H1 (cell line): ENCODE measurements around the gene DKK3. TPM values are rescaled to one million over a fixed set of nuclear protein-coding genes. Genes with fewer than 3 reads are reported as not detected.

ENCODE experiments used
- CTCF ChIA-PET: fragments of 300-600 bp; sonication (Branson Sonifier 250); formaldehyde crosslinking; loops from one replicate; lab custom pipeline; 2021; ENCODE audit not compliant: partially characterized antibody; lab: Charles Lee
- POLR2A ChIA-PET: fragments of 300-600 bp; sonication (Branson Sonifier 250); formaldehyde crosslinking; loops from one replicate; lab custom pipeline; 2021; ENCODE audit warnings: inconsistent platforms; ENCODE audit not compliant: partially characterized antibody; lab: Charles Lee
- DNase-seq, 2 experiments: peaks; one replicate each; pipeline versions ENCODE4 v3.0.0 to v3.0.0-alpha.2; 2010 to 2022; ENCODE audit warnings: low spot score in 2 of 2, low read depth in 1 of 2, mixed read lengths in 1 of 2
- FAIRE-seq: peaks from 2 replicates; lab custom pipeline; 2011; peaks lifted over from hg19 to GRCh38; lab: Jason Lieb, UNC
- H2AFZ ChIP-seq: 2 replicates; pipeline ENCODE4 v1.8.1; 2012; ENCODE audit warnings: low read length, inconsistent platforms
- H2AK5ac ChIP-seq: 2 replicates; pipeline ENCODE4 v1.6.1; 2013; ENCODE audit warnings: low read depth, low read length
- H2BK120ac ChIP-seq: replicated peaks from 2 replicates; pipeline ENCODE3; 2013; ENCODE audit warnings: low read depth, low read length, inconsistent platforms
- H2BK12ac ChIP-seq: 2 replicates; pipeline ENCODE4 v1.6.1; 2013; ENCODE audit warnings: low read depth, low read length
- H2BK15ac ChIP-seq: 2 replicates; pipeline ENCODE4 v1.6.1; 2013; ENCODE audit warnings: low read length
- H2BK20ac ChIP-seq: 2 replicates; pipeline ENCODE4 v1.6.1; 2013; ENCODE audit warnings: low read length
- H2BK5ac ChIP-seq: 2 replicates; pipeline ENCODE4 v1.6.1; 2013; ENCODE audit warnings: low read depth, low read length
- H3K14ac ChIP-seq: 2 replicates; pipeline ENCODE4 v1.6.1; 2013; ENCODE audit warnings: inconsistent platforms; ENCODE audit not compliant: insufficient read length
- H3K18ac ChIP-seq: 2 replicates; pipeline ENCODE4 v1.6.1; 2013; ENCODE audit warnings: low read length; ENCODE audit errors: extremely low read depth
- H3K23ac ChIP-seq: 2 replicates; pipeline ENCODE4 v1.6.1; 2013; ENCODE audit warnings: inconsistent platforms; ENCODE audit not compliant: insufficient read length
- H3K23me2 ChIP-seq: 2 replicates; pipeline ENCODE4 v1.6.1; 2013; ENCODE audit warnings: low read depth, low read length
- H3K27ac ChIP-seq: 2 replicates; pipeline ENCODE4 v1.6.1; 2011; ENCODE audit warnings: low read depth, low read length, inconsistent platforms
- H3K27me3 ChIP-seq, 4 experiments: replicated peaks in 1 of 4; 1 replicate in 1 of 4; 2 replicates in 3 of 4; pipeline versions ENCODE4 v1.6.1 to v1.8.1; 2011 to 2013; ENCODE audit warnings: low read length in 3 of 4, mild to moderate bottlenecking in 3 of 4, inconsistent platforms in 2 of 4, mixed read lengths in 2 of 4, moderate library complexity in 1 of 4; ENCODE audit not compliant: control insufficient read depth in 3 of 4, insufficient read depth in 3 of 4; ENCODE audit errors: extremely low read depth in 1 of 4
- H3K36me3 ChIP-seq, 4 experiments: 2 replicates each; pipeline versions ENCODE4 v1.6.1 to v1.8.1; 2011 to 2013; ENCODE audit warnings: mild to moderate bottlenecking in 4 of 4, low read length in 3 of 4, moderate library complexity in 2 of 4, control low read depth in 1 of 4, inconsistent platforms in 1 of 4; ENCODE audit not compliant: insufficient read depth in 4 of 4, control insufficient read depth in 2 of 4
- H3K4ac ChIP-seq: replicated peaks from 2 replicates; pipeline ENCODE3; 2013; ENCODE audit warnings: low read length, low read depth, mixed read lengths, inconsistent platforms; ENCODE audit not compliant: insufficient read length
- H3K4me1 ChIP-seq, 4 experiments: replicated peaks in 1 of 4; 1 replicate in 1 of 4; 2 replicates in 3 of 4; pipeline versions ENCODE4 v1.6.1 to v1.8.1; 2011 to 2013; ENCODE audit warnings: low read length in 3 of 4, inconsistent platforms in 2 of 4, mixed read lengths in 1 of 4; ENCODE audit not compliant: insufficient read depth in 4 of 4, control insufficient read depth in 3 of 4
- H3K4me2 ChIP-seq, 2 experiments: 2 replicates each; pipeline versions ENCODE4 v1.6.1 to v1.8.1; 2011 to 2013; ENCODE audit warnings: low read depth in 2 of 2, low read length in 2 of 2, control low read depth in 1 of 2, inconsistent platforms in 1 of 2, mild to moderate bottlenecking in 1 of 2; ENCODE audit not compliant: insufficient read depth in 1 of 2
- H3K4me3 ChIP-seq, 4 experiments: fragments of 200-600, 300-600 bp in 1 of 4; sonication (generic), shearing (Covaris generic), sonication (Bioruptor Twin) in 1 of 4; 2 replicates each; pipeline versions ENCODE4 v1.5.1 to v1.8.1; 2011 to 2016; ENCODE audit warnings: low read length in 4 of 4, low read depth in 3 of 4, control low read depth in 2 of 4, inconsistent platforms in 2 of 4, mild to moderate bottlenecking in 2 of 4, mixed read lengths in 1 of 4, moderate library complexity in 1 of 4; ENCODE audit not compliant: insufficient read depth in 2 of 4; ENCODE audit errors: extremely low read depth in 1 of 4
- H3K56ac ChIP-seq: replicated peaks from 2 replicates; pipeline ENCODE3; 2013; ENCODE audit warnings: low read depth, mild to moderate bottlenecking, mixed read lengths, low read length, inconsistent platforms; ENCODE audit not compliant: insufficient read length
- H3K79me1 ChIP-seq: 2 replicates; pipeline ENCODE4 v1.6.1; 2013; ENCODE audit warnings: low read depth, low read length, control low read depth
- H3K79me2 ChIP-seq, 2 experiments: 2 replicates each; pipeline versions ENCODE4 v1.6.1 to v1.8.1; 2012 to 2013; ENCODE audit warnings: low read length in 2 of 2, mild to moderate bottlenecking in 2 of 2, inconsistent platforms in 1 of 2; ENCODE audit not compliant: insufficient read depth in 2 of 2, control insufficient read depth in 1 of 2
- H3K9ac ChIP-seq, 4 experiments: replicated peaks in 1 of 4; 1 replicate in 1 of 4; 2 replicates in 3 of 4; pipeline versions ENCODE4 v1.6.1 to v1.8.1; 2011 to 2013; ENCODE audit warnings: low read depth in 3 of 4, low read length in 3 of 4, control low read depth in 2 of 4, mild to moderate bottlenecking in 2 of 4, moderate library complexity in 2 of 4, inconsistent platforms in 1 of 4; ENCODE audit errors: extremely low read depth in 1 of 4
- H3K9me3 ChIP-seq, 2 experiments: 2 replicates each; pipeline versions ENCODE4 v1.6.1 to v1.8.1; 2012 to 2013; ENCODE audit warnings: mild to moderate bottlenecking in 2 of 2, moderate library complexity in 2 of 2, control low read depth in 1 of 2, inconsistent platforms in 1 of 2, low read depth in 1 of 2, low read length in 1 of 2, mixed read lengths in 1 of 2; ENCODE audit not compliant: insufficient read depth in 2 of 2
- H4K20me1 ChIP-seq, 2 experiments: replicated peaks in 1 of 2; 2 replicates each; pipeline versions ENCODE3 to v1.8.1; 2011 to 2013; ENCODE audit warnings: inconsistent platforms in 2 of 2, low read length in 2 of 2, mild to moderate bottlenecking in 1 of 2; ENCODE audit not compliant: insufficient read depth in 2 of 2, control insufficient read depth in 1 of 2
- H4K5ac ChIP-seq: 2 replicates; pipeline ENCODE4 v1.6.1; 2013; ENCODE audit warnings: low read length, low read depth, mixed read lengths, inconsistent platforms; ENCODE audit not compliant: insufficient read length
- H4K8ac ChIP-seq: 2 replicates; pipeline ENCODE4 v1.8.0; 2013; ENCODE audit warnings: mild to moderate bottlenecking, moderate library complexity, low read length, inconsistent platforms; ENCODE audit not compliant: insufficient read depth; ENCODE audit errors: extremely low read depth
- H4K91ac ChIP-seq: replicated peaks from 2 replicates; pipeline ENCODE3; 2013; ENCODE audit warnings: low read length, mixed read lengths, inconsistent platforms; ENCODE audit not compliant: insufficient read length
- GABPA ChIP-seq: IDR thresholded peaks from 2 replicates; pipeline ENCODE4 v1.6.1; 2011; ENCODE audit warnings: mild to moderate bottlenecking, low read length, moderate library complexity, borderline replicate concordance; ENCODE audit not compliant: insufficient read depth
- GTF2F1 ChIP-seq: IDR thresholded peaks from 2 replicates; pipeline ENCODE4 v1.6.1; 2012; ENCODE audit warnings: low read depth, low read length, improper control_type of control experiment, borderline replicate concordance
- HDAC2 ChIP-seq, 2 experiments: fragments of 300-600 bp in 1 of 2; sonication (generic) in 1 of 2; IDR thresholded peaks; 2 replicates each; pipeline ENCODE4 v1.6.1; 2011 to 2012; ENCODE audit warnings: low read depth in 2 of 2, low read length in 2 of 2, mild to moderate bottlenecking in 2 of 2, moderate library complexity in 2 of 2, borderline replicate concordance in 1 of 2, inconsistent platforms in 1 of 2
- SIX5 ChIP-seq: IDR thresholded peaks from 2 replicates; pipeline ENCODE4 v1.6.1; 2011; ENCODE audit warnings: mild to moderate bottlenecking, low read depth, low read length
- SP2 ChIP-seq: IDR thresholded peaks from 2 replicates; pipeline ENCODE4 v1.6.1; 2012; ENCODE audit warnings: mild to moderate bottlenecking, low read length, inconsistent platforms
- SUZ12 ChIP-seq: fragments of 200-600 bp; sonication (generic); IDR thresholded peaks from 2 replicates; pipeline ENCODE4 v1.6.1; 2012; ENCODE audit warnings: mild to moderate bottlenecking, inconsistent platforms, low read length, moderate library complexity, mixed read lengths
- WGBS, 2 experiments: shearing (Covaris generic) in 1 of 2; methylation state at CpG; one replicate each; pipeline versions ENCODE4 v1.1.6 to v1.1.7; 2013 to 2015; ENCODE audit warnings: low lambda C conversion rate in 2 of 2, mixed read lengths in 2 of 2, inconsistent platforms in 1 of 2, low coverage in 1 of 2, missing lambda C conversion rate in 1 of 2; ENCODE audit not compliant: insufficient replicate concordance in 2 of 2, insufficient coverage in 1 of 2, insufficient read length in 1 of 2; ENCODE audit errors: extremely low coverage in 1 of 2, missing lambda C conversion rate in 1 of 2; 5-methylcytosine and 5-hydroxymethylcytosine counted together
- polyA plus RNA-seq, 7 experiments: library from polyadenylated mRNA; depleted of rRNA in 3 of 7; stranded (reverse) in 5 of 7; unstranded in 2 of 7; fragments of >200 nt in 5 of 7; fragments of 200-250 nt in 2 of 7; gene quantifications; 1 replicate in 5 of 7; 2 replicates in 1 of 7; 4 replicates in 1 of 7; pipeline versions ENCODE4 v1.2.1 to v1.2.3, GENCODE V29; 2011 to 2013; ENCODE audit warnings: missing spikeins in 2 of 7, mixed read lengths in 2 of 7
- total RNA-seq: library from RNA; stranded (reverse); fragmentation: NEBNext Ultra II Directional; extraction: Animal tissue kit (Norgen Biotek cat#: 25700); gene quantifications from 2 replicates; pipeline ENCODE4 v1.2.1, GENCODE V29; 2021

Gene DKK3
- total and polyA plus RNA-seq, 2 of the 8 experiments (the other 6 are each of a cell fraction or from before 2014, with no cell fraction given) = 30.0 to 40.1 TPM

GRCh38 chr11:12029738-12030363, 21.4 kb upstream of the DKK3 start:
- H3K4ac ChIP-seq = no peak overlapping the region
- no peaks in the 10 kb centered on the region for H4K20me1 ChIP-seq
- no peaks in the 10 kb centered on the region for H3K79me2 ChIP-seq
- H2BK15ac ChIP-seq = no peak overlapping the region
- H2AK5ac ChIP-seq = no peak overlapping the region
- 90% methylated on average over 5 of the region's 5 CpGs; no CpG with 5 or more reads in 1 of the 2 experiments for WGBS, 2 experiments
- H2BK120ac ChIP-seq = no peak overlapping the region
- no peaks in the 10 kb centered on the region for H3K23me2 ChIP-seq
- H3K18ac ChIP-seq = no peak overlapping the region
- H2BK20ac ChIP-seq = no peak overlapping the region
- FAIRE-seq = no peak
- H4K5ac ChIP-seq = no peak overlapping the region
- H3K9me3 ChIP-seq = 0 out of 4 replicates have a peak, but pooled peaks cover 0 to 2% of the 10 kb centered on the region in 2 experiments
- no peak overlapping the region for H3K14ac ChIP-seq
- no peaks in the 10 kb centered on the region for H3K36me3 ChIP-seq
- no peak overlapping the region for H3K27ac ChIP-seq
- H2BK5ac ChIP-seq = no peak overlapping the region
- H3K4me3 ChIP-seq = no peak overlapping the region
- no peak overlapping the region for H2BK12ac ChIP-seq
- no peak overlapping the region for H4K8ac ChIP-seq
- POLR2A ChIA-PET = no interaction called here
- CTCF ChIA-PET = interaction anchor here (0.6 to 3.7 kb wide), 3 partner anchors 14 to 206 kb away, joined by 3 to 18 read pairs (median 3); no protein-coding TSS in a partner anchor
- no peak for TF ChIP-seq HDAC2 (IDR thresholded peaks at IDR 0.05; ENCODE audit: borderline replicate concordance in 1 of 2, low read depth in 2 of 2, low read length in 2 of 2)
- TF ChIP-seq SUZ12 = no peak
- TF ChIP-seq SP2 = no peak
- TF ChIP-seq GABPA = no peak
- no peak for TF ChIP-seq GTF2F1
- no peak for TF ChIP-seq SIX5
- DNase-seq = no peak
- H3K23ac ChIP-seq = no peak overlapping the region
- no peak overlapping the region for H3K56ac ChIP-seq
- no peak overlapping the region for H3K9ac ChIP-seq
- H2AFZ ChIP-seq = no peak overlapping the region
- no peaks in the 10 kb centered on the region for H3K27me3 ChIP-seq
- no peaks in the 10 kb centered on the region for H3K79me1 ChIP-seq
- H3K4me1 ChIP-seq = no peaks in the 10 kb centered on the region
- no peak overlapping the region for H3K4me2 ChIP-seq
- no peak overlapping the region for H4K91ac ChIP-seq
